ENCODE data around the gene SULT1C2. TPM values are rescaled to one million over a fixed set of nuclear protein-coding genes. Genes with fewer than 3 reads are reported as not detected.

The SULT1C2 gene
- total and polyA plus RNA-seq, 4 donors: 1.7 to 20.5 (median 3.7) TPM

DNA sequence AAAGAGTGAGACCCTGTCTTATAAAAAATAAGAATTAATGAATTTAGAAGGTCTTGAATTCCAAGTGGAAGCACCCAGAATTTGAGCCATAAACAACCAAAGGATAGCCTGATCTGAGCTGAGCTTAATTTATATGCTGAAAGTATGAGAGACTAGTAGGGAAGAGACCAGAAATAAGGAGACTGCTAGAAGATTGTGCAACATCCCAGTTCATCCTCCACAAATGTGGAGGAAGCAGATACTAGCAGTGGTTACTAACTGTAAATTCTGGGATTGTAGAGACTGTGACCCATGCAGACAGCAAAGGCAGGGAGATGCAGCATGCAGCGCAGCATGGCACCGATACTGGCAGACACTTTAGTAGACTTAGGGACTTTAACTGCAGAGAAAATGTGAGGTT lies 1.5 kb upstream of the SULT1C2 start:
- DNase-seq (no peak), ATAC-seq (ENCODE audit: insufficient read depth, low FRiP score) (no peak)
- Histone ChIP-seq H3K4me1 (ENCODE audit: control insufficient read depth in 5 of 5, insufficient read depth in 5 of 5, low read length in 5 of 5) (peaks cover 0 to 3% (median 0%) of the 10 kb centered on the region in 5 donors), H3K27ac (ENCODE audit: low read depth in 1 of 2, low read length in 1 of 2) (no peak overlapping the region), H3K9me3 (ENCODE audit: control insufficient read depth in 4 of 4, insufficient read depth in 3 of 4, low read length in 3 of 4) (no peaks in the 10 kb centered on the region), H3K36me3 (ENCODE audit: control insufficient read depth in 4 of 4, insufficient read depth in 4 of 4, low read length in 4 of 4) (no peaks in the 10 kb centered on the region), H3K9ac (ENCODE audit: insufficient read depth in 1 of 2, low read length in 2 of 2) (no peak overlapping the region), H3K4me3 (no peak overlapping the region), H3K27me3 (ENCODE audit: control insufficient read depth in 3 of 3, insufficient read depth in 3 of 3, low read length in 2 of 3) (no peaks in the 10 kb centered on the region)
- no peak for TF ChIP-seq CTCF (IDR thresholded peaks at IDR 0.05; ENCODE audit: control extremely low read depth, extremely low read depth)
- 48 to 74% methylated on average over 2 of the region's 2 CpGs for WGBS, 2 donors

GRCh38 chr2:108293850-108294249 lies 5.2 kb downstream of the SULT1C2 start:
- no peak for ATAC-seq (ENCODE audit: insufficient read depth, low FRiP score)
- 68 to 71% methylated on average over 4 of the region's 4 CpGs for WGBS, 2 donors
- no peak overlapping the region for H3K9ac ChIP-seq (ENCODE audit: insufficient read depth in 1 of 2, low read length in 2 of 2)
- no peak for TF ChIP-seq CTCF (IDR thresholded peaks at IDR 0.05; ENCODE audit: control extremely low read depth, extremely low read depth)
- no peaks in the 10 kb centered on the region for H3K4me1 ChIP-seq (ENCODE audit: control insufficient read depth in 5 of 5, insufficient read depth in 5 of 5, low read length in 5 of 5)
- no peaks in the 10 kb centered on the region for H3K27me3 ChIP-seq (ENCODE audit: control insufficient read depth in 3 of 3, insufficient read depth in 3 of 3, low read length in 2 of 3)
- H3K36me3 ChIP-seq (ENCODE audit: control insufficient read depth in 4 of 4, insufficient read depth in 4 of 4, low read length in 4 of 4): no peaks in the 10 kb centered on the region
- DNase-seq: no peak
- H3K4me3 ChIP-seq: no peak overlapping the region
- H3K9me3 ChIP-seq (ENCODE audit: control insufficient read depth in 4 of 4, insufficient read depth in 3 of 4, low read length in 3 of 4): peaks cover 0 to 2% (median 0%) of the 10 kb centered on the region in 4 donors
- no peak overlapping the region for H3K27ac ChIP-seq (ENCODE audit: low read depth in 1 of 2, low read length in 1 of 2)

- DNase-seq (peak in 1 of 3 donors; percentile 22), ATAC-seq (ENCODE audit: insufficient read depth, low FRiP score) (no peak)
- Histone ChIP-seq H3K4me1 (ENCODE audit: control insufficient read depth in 5 of 5, insufficient read depth in 5 of 5, low read length in 5 of 5) (no peaks in the 10 kb centered on the region), H3K36me3 (ENCODE audit: control insufficient read depth in 4 of 4, insufficient read depth in 4 of 4, low read length in 4 of 4) (no peaks in the 10 kb centered on the region), H3K27ac (ENCODE audit: low read depth in 1 of 2, low read length in 1 of 2) (no peak overlapping the region), H3K4me3 (no peak overlapping the region), H3K9ac (ENCODE audit: insufficient read depth in 1 of 2, low read length in 2 of 2) (no peak overlapping the region), H3K9me3 (ENCODE audit: control insufficient read depth in 4 of 4, insufficient read depth in 3 of 4, low read length in 3 of 4) (peaks cover 0 to 4% (median 0%) of the 10 kb centered on the region in 4 donors), H3K27me3 (ENCODE audit: control insufficient read depth in 3 of 3, insufficient read depth in 3 of 3, low read length in 2 of 3) (no peaks in the 10 kb centered on the region)
- no peak for TF ChIP-seq CTCF (IDR thresholded peaks at IDR 0.05; ENCODE audit: control extremely low read depth, extremely low read depth)
- WGBS, 2 donors: 83 to 86% methylated on average over 9 of the region's 9 CpGs
Observed at GRCh38 chr2:108297436-108298141, 8.9 kb downstream of the SULT1C2 start.

GRCh38 chr2:108301558-108301957 lies 12.9 kb downstream of the SULT1C2 start:
- ATAC-seq (ENCODE audit: insufficient read depth, low FRiP score): no peak

More at GRCh38 chr2:108301558-108301957, 12.9 kb downstream of the SULT1C2 start:
- H3K4me1 ChIP-seq (ENCODE audit: control insufficient read depth in 5 of 5, insufficient read depth in 5 of 5, low read length in 5 of 5): no peaks in the 10 kb centered on the region
- H3K9me3 ChIP-seq (ENCODE audit: control insufficient read depth in 4 of 4, insufficient read depth in 3 of 4, low read length in 3 of 4): peaks cover 0 to 4% (median 0%) of the 10 kb centered on the region in 4 donors
- H3K4me3 ChIP-seq: no peak overlapping the region
- TF ChIP-seq CTCF (IDR thresholded peaks at IDR 0.05; ENCODE audit: control extremely low read depth, extremely low read depth): no peak
- no peak for DNase-seq
- H3K36me3 ChIP-seq (ENCODE audit: control insufficient read depth in 4 of 4, insufficient read depth in 4 of 4, low read length in 4 of 4): no peaks in the 10 kb centered on the region
- 78 to 88% methylated on average over 7 of the region's 7 CpGs for WGBS, 2 donors
- no peak overlapping the region for H3K9ac ChIP-seq (ENCODE audit: insufficient read depth in 1 of 2, low read length in 2 of 2)
- H3K27ac ChIP-seq (ENCODE audit: low read depth in 1 of 2, low read length in 1 of 2): no peak overlapping the region
- no peaks in the 10 kb centered on the region for H3K27me3 ChIP-seq (ENCODE audit: control insufficient read depth in 3 of 3, insufficient read depth in 3 of 3, low read length in 2 of 3)

All from lung (tissue), 12 donors.